Measurements from ENCODE around the gene DLK1.

GRCh38 chr14:100683578-100683977 lies 43.1 kb upstream of the DLK1 start:
- no peak for TF ChIP-seq CTCF (IDR thresholded peaks at IDR 0.05)
- TF ChIP-seq POLR2A (IDR thresholded peaks at IDR 0.05) = no peak
- no peak for TF ChIP-seq POLR2AphosphoS5 (IDR thresholded peaks at IDR 0.05)
